DOHH2 (cell line): ENCODE measurements around the gene KCTD5.
"Not testable (repeated sequence)": the region's sequence is repeated elsewhere in the genome, so short reads cannot be mapped to it uniquely, and the experiment has no call there.

Experiments
- H3F3A ChIP-seq: fragments of 200-600 bp; sonication (generic), shearing (Covaris generic); 2 replicates; pipeline ENCODE4 v1.6.0; 2016; ENCODE audit warnings: antibody characterized with exemption, mild to moderate bottlenecking; ENCODE audit not compliant: control insufficient read depth, insufficient read depth
- H3K27ac ChIP-seq: fragments of 200-600 bp; sonication (generic); 2 replicates; pipeline ENCODE4 v1.5.1; 2014; ENCODE audit warnings: low read depth, mild to moderate bottlenecking, low read length, moderate library complexity
- H3K27me3 ChIP-seq: fragments of 200-600 bp; sonication (generic); 2 replicates; pipeline ENCODE4 v1.6.1; 2014; ENCODE audit warnings: mild to moderate bottlenecking, low read length, mixed read lengths; ENCODE audit not compliant: control insufficient read depth
- H3K36me3 ChIP-seq: fragments of 200-600 bp; sonication (generic); 2 replicates; pipeline ENCODE4 v1.6.1; 2014; ENCODE audit warnings: mild to moderate bottlenecking, low read length, moderate library complexity, mixed read lengths; ENCODE audit not compliant: control insufficient read depth
- H3K4me1 ChIP-seq: fragments of 200-600 bp; sonication (generic); 2 replicates; pipeline ENCODE4 v1.6.1; 2014; ENCODE audit warnings: mild to moderate bottlenecking, low read length, mixed read lengths; ENCODE audit not compliant: control insufficient read depth
- H3K4me2 ChIP-seq: fragments of 200-600 bp; sonication (generic); 2 replicates; pipeline ENCODE4 v1.6.0; 2014; ENCODE audit warnings: mild to moderate bottlenecking, low read length, moderate library complexity
- H3K4me3 ChIP-seq: fragments of 200-600 bp; sonication (generic); 2 replicates; pipeline ENCODE4 v1.5.1; 2014; ENCODE audit warnings: mild to moderate bottlenecking, low read length, mixed read lengths
- H3K79me2 ChIP-seq: fragments of 200-600 bp; sonication (generic); 2 replicates; pipeline ENCODE4 v1.6.1; 2014; ENCODE audit warnings: mild to moderate bottlenecking, low read length, mixed read lengths; ENCODE audit not compliant: control insufficient read depth
- H3K9me2 ChIP-seq: fragments of 200-600 bp; sonication (generic); replicated peaks from 2 replicates; pipeline ENCODE4 v1.6.1; 2014; ENCODE audit warnings: mild to moderate bottlenecking, low read length, mixed read lengths; ENCODE audit not compliant: control insufficient read depth
- H3K9me3 ChIP-seq: fragments of 200-600 bp; sonication (generic); 2 replicates; pipeline ENCODE4 v1.6.1; 2014; ENCODE audit warnings: antibody characterized with exemption, low read length, mixed read lengths; ENCODE audit not compliant: control insufficient read depth, insufficient read depth
- H4K20me1 ChIP-seq: fragments of 200-600 bp; sonication (generic); 2 replicates; pipeline ENCODE4 v1.6.0; 2014; ENCODE audit warnings: low read depth, mild to moderate bottlenecking, antibody characterized with exemption, low read length, moderate library complexity; ENCODE audit not compliant: control insufficient read depth, insufficient read depth
- EZH2phosphoT487 ChIP-seq: fragments of 200-600 bp; sonication (generic); IDR thresholded peaks from 2 replicates; pipeline ENCODE4 v1.6.1; 2017; ENCODE audit warnings: borderline replicate concordance, mild to moderate bottlenecking, antibody characterized with exemption, low read length, moderate library complexity, mixed read lengths
- TF ChIP-seq, protein P1 (sequence below): fragments of 200-600 bp; sonication (generic); IDR thresholded peaks from one replicate; pipeline ENCODE4 v1.5.1; 2014; ENCODE audit warnings: antibody characterized with exemption, mild to moderate bottlenecking, low read depth, low read length; ENCODE audit not compliant: poor library complexity, severe bottlenecking

KCTD5 gene

DNA sequence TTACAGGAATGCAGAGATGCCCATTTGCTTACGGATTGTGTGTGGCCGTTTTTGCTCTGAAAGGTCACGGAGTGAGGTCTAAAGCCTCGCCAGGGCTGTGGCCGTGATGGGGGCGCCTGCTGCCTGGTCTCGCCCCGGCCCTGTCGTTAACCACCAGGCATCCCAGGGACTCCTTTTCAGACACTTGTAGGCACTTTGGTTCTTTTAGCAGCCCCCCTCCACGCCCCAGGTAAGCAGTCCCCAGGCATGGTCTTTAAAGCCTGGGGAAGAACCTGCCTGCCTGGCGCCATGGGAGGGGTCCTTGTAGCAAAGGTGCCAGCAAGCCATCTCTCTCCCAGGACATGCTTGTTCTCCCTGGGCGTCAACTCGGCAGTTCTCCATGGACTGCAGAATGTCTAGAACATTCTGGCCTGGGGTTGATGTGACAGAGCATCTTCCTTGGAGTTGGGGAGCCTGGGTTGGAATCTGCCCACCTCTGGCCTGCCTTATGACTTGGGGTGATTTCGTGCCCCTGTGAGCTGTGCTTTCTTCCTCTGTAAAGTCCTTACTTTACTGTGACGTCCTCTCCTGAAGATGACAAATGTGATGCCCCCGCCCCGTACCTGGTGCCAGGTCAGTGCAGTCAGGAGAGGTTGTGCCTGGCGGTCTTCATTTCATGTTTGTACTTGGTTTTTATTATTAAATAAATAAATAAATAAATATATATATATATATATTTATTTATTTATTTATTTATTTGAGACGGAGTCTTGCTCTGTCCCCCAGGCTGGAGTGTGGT, 5.4 kb downstream of the KCTD5 start:
- Histone ChIP-seq H4K20me1 (peaks cover 12% of the 10 kb centered on the region), H3F3A (peaks cover 4% of the 10 kb centered on the region; the same call in 1 of the 2 replicates), H3K36me3 (no peaks in the 10 kb centered on the region), H3K4me1 (peaks cover 17% of the 10 kb centered on the region), H3K4me2 (peak overlapping the region; percentile 62), H3K27me3 (no peaks in the 10 kb centered on the region), H3K9me2 (no peaks in the 10 kb centered on the region), H3K27ac (no peak overlapping the region), H3K79me2 (peaks cover 30% of the 10 kb centered on the region), H3K4me3 (peak overlapping the region; percentile 53), H3K9me3 (no peaks in the 10 kb centered on the region)
- TF ChIP-seq, protein P1, sequence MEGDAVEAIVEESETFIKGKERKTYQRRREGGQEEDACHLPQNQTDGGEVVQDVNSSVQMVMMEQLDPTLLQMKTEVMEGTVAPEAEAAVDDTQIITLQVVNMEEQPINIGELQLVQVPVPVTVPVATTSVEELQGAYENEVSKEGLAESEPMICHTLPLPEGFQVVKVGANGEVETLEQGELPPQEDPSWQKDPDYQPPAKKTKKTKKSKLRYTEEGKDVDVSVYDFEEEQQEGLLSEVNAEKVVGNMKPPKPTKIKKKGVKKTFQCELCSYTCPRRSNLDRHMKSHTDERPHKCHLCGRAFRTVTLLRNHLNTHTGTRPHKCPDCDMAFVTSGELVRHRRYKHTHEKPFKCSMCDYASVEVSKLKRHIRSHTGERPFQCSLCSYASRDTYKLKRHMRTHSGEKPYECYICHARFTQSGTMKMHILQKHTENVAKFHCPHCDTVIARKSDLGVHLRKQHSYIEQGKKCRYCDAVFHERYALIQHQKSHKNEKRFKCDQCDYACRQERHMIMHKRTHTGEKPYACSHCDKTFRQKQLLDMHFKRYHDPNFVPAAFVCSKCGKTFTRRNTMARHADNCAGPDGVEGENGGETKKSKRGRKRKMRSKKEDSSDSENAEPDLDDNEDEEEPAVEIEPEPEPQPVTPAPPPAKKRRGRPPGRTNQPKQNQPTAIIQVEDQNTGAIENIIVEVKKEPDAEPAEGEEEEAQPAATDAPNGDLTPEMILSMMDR = no peak
- TF ChIP-seq EZH2phosphoT487 = no peak

DNA sequence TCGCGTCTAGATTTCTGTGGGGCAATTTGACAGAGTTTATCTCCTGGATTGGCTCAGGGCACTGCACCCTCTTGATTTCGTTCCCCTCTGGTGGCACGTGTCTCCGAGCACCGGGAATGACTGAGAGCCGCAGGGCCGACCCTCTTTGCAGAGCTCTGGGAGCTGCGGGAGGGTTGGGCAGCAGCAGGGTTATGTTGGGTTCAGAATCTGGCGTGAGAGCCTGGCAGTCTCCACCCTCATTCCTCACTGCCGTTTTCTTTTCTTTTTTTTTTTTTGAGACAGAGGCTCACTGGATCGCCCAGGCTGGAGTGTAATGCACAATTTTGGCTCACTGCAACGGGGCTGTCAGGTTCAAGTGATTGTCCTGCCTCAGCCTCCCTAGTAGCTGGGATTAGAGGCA, 7.1 kb downstream of the KCTD5 start:
- H3K4me1 ChIP-seq = peaks cover 14% of the 10 kb centered on the region
- not testable (repeated sequence) for H3K4me2 ChIP-seq, H3K27me3 ChIP-seq, H3K9me2 ChIP-seq, H3K9me3 ChIP-seq, H3F3A ChIP-seq, H3K4me3 ChIP-seq, H3K27ac ChIP-seq, H3K36me3 ChIP-seq
- H3K79me2 ChIP-seq = peaks cover 27% of the 10 kb centered on the region
- H4K20me1 ChIP-seq = peaks cover 12% of the 10 kb centered on the region

- no peaks in the 10 kb centered on the region for H3K9me3 ChIP-seq
- H3K4me2 ChIP-seq = no peak overlapping the region
- H3K27ac ChIP-seq = no peak overlapping the region
- no peaks in the 10 kb centered on the region for H3K27me3 ChIP-seq
- H3K4me1 ChIP-seq = peaks cover 14% of the 10 kb centered on the region
- H3K9me2 ChIP-seq = no peaks in the 10 kb centered on the region
- no peak overlapping the region for H3K4me3 ChIP-seq
- TF ChIP-seq EZH2phosphoT487 = no peak
- TF ChIP-seq, protein P1 = no peak
- H4K20me1 ChIP-seq = peaks cover 12% of the 10 kb centered on the region
- peaks cover 22% of the 10 kb centered on the region for H3K79me2 ChIP-seq
- peaks cover 4% of the 10 kb centered on the region; the same call in 1 of the 2 replicates for H3F3A ChIP-seq
- no peaks in the 10 kb centered on the region for H3K36me3 ChIP-seq
Measured at GRCh38 chr16:2689968-2690801, 7.9 kb downstream of the KCTD5 start.

GRCh38 chr16:2690852-2691251, 8.5 kb downstream of the KCTD5 start:
- peaks cover 14% of the 10 kb centered on the region for H3K4me1 ChIP-seq
- H3K9me2 ChIP-seq = no peaks in the 10 kb centered on the region
- H3K4me2 ChIP-seq = no peak overlapping the region
- peaks cover 22% of the 10 kb centered on the region for H3K79me2 ChIP-seq
- H4K20me1 ChIP-seq = peaks cover 12% of the 10 kb centered on the region
- no peak overlapping the region for H3K4me3 ChIP-seq
- H3K36me3 ChIP-seq = no peaks in the 10 kb centered on the region
- H3K9me3 ChIP-seq = no peaks in the 10 kb centered on the region
- TF ChIP-seq, protein P1 = no peak
- TF ChIP-seq EZH2phosphoT487 = no peak
- H3K27ac ChIP-seq = no peak overlapping the region
- peaks cover 4% of the 10 kb centered on the region; the same call in 1 of the 2 replicates for H3F3A ChIP-seq
- H3K27me3 ChIP-seq = no peaks in the 10 kb centered on the region
